Measurements from ENCODE around the gene PEPD. TPM values are rescaled to one million over a fixed set of nuclear protein-coding genes. Genes with fewer than 3 reads are reported as not detected.

The PEPD gene
- total RNA-seq, 1 donor: 87.9 TPM

DNA sequence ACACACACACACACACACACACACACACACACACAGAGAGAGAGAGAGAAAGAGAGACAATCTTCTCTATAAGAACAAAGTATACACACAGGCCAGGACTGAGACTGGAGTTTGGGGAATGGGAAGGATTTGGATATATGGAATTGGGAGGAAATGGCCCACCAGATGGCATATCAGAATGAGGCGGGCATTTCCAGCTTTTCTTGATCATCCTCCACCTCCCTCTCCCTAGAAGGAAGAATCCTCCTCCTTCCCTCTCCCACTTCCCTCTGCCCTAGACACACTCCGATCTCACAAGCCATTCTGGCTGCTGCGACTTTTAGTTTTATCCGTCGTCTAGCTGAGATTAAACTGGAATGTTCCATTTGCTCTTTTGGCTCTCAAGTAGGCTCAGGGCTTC, 158.1 kb downstream of the PEPD start:
- H3K9me3 ChIP-seq (ENCODE audit: low read depth, low read length): no peaks in the 10 kb centered on the region
- H3K79me2 ChIP-seq (ENCODE audit: insufficient read depth, low read length): no peaks in the 10 kb centered on the region
- no peak for DNase-seq (ENCODE audit: insufficient read length, low spot score, missing footprints)
- H3K4me1 ChIP-seq (ENCODE audit: insufficient read depth, low read length): peaks cover 9% of the 10 kb centered on the region
- H3K36me3 ChIP-seq (ENCODE audit: insufficient read depth, low read length): no peaks in the 10 kb centered on the region
- no peak overlapping the region for H2AFZ ChIP-seq (ENCODE audit: low read length)
- H3K4me2 ChIP-seq (ENCODE audit: insufficient read depth, low read length): no peak overlapping the region
- H4K20me1 ChIP-seq (ENCODE audit: insufficient read depth, low read length): no peaks in the 10 kb centered on the region
- no peak overlapping the region for H3K4me3 ChIP-seq (ENCODE audit: insufficient read depth, low read length)
- peaks cover 35% of the 10 kb centered on the region for H3K27me3 ChIP-seq (ENCODE audit: insufficient read depth, low read length)
- TF ChIP-seq, protein P1, sequence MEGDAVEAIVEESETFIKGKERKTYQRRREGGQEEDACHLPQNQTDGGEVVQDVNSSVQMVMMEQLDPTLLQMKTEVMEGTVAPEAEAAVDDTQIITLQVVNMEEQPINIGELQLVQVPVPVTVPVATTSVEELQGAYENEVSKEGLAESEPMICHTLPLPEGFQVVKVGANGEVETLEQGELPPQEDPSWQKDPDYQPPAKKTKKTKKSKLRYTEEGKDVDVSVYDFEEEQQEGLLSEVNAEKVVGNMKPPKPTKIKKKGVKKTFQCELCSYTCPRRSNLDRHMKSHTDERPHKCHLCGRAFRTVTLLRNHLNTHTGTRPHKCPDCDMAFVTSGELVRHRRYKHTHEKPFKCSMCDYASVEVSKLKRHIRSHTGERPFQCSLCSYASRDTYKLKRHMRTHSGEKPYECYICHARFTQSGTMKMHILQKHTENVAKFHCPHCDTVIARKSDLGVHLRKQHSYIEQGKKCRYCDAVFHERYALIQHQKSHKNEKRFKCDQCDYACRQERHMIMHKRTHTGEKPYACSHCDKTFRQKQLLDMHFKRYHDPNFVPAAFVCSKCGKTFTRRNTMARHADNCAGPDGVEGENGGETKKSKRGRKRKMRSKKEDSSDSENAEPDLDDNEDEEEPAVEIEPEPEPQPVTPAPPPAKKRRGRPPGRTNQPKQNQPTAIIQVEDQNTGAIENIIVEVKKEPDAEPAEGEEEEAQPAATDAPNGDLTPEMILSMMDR (IDR thresholded peaks at IDR 0.05; ENCODE audit: extremely low read depth, low read depth, low read length): no peak
- no peak overlapping the region for H3K27ac ChIP-seq (ENCODE audit: low read depth, low read length)

DNA sequence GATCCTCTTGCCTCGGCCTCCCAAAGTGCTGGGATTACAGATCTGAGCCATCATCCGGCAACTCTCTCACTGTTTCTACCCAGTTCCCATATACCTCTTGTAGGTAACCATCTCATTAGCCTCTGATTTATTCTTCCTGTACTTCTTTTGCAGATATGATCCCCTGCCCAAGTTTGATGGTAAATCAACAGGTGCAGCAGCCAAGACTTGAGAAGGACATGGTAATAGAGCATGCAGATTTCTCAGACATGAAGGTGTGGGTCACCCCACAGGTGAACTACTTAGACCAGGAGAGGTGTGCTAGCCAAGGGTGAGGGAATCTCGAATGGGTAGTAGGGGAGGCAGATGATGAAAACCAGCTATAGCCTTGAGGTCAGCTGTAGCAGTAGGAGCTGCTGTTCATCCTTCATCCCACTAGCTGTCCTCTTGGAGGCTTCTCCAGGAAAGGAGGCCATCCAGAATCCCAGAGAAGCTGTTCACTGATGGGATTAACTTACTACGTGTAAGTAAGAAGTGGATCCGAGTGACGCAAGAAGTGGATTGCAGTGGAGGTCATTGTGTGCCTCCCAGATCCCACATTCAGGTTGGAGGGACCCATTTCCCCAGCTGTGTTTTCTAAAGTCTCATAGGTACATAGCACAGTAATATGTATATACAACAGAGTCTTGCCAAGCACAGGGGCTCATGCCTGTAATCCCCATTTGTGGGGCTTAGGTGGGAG, 158.9 kb downstream of the PEPD start:
- no peak for DNase-seq (ENCODE audit: insufficient read length, low spot score, missing footprints)
- H3K79me2 ChIP-seq (ENCODE audit: insufficient read depth, low read length): no peaks in the 10 kb centered on the region
- no peak overlapping the region for H3K27ac ChIP-seq (ENCODE audit: low read depth, low read length)
- TF ChIP-seq, protein P1 (IDR thresholded peaks at IDR 0.05; ENCODE audit: extremely low read depth, low read depth, low read length): no peak
- peaks cover under 1% of the 10 kb centered on the region for H3K4me1 ChIP-seq (ENCODE audit: insufficient read depth, low read length)
- H4K20me1 ChIP-seq (ENCODE audit: insufficient read depth, low read length): no peaks in the 10 kb centered on the region
- H3K4me3 ChIP-seq (ENCODE audit: insufficient read depth, low read length): no peak overlapping the region
- no peaks in the 10 kb centered on the region for H3K9me3 ChIP-seq (ENCODE audit: low read depth, low read length)
- H3K27me3 ChIP-seq (ENCODE audit: insufficient read depth, low read length): peaks cover 35% of the 10 kb centered on the region
- no peaks in the 10 kb centered on the region for H3K36me3 ChIP-seq (ENCODE audit: insufficient read depth, low read length)
- no peak overlapping the region for H2AFZ ChIP-seq (ENCODE audit: low read length)
- no peak overlapping the region for H3K4me2 ChIP-seq (ENCODE audit: insufficient read depth, low read length)

GRCh38 chr19:33359581-33359980, 162.0 kb downstream of the PEPD start:
- peaks cover 19% of the 10 kb centered on the region for H3K27me3 ChIP-seq (ENCODE audit: insufficient read depth, low read length)
- no peak for DNase-seq (ENCODE audit: insufficient read length, low spot score, missing footprints)
- no peak overlapping the region for H2AFZ ChIP-seq (ENCODE audit: low read length)
- no peaks in the 10 kb centered on the region for H3K79me2 ChIP-seq (ENCODE audit: insufficient read depth, low read length)
- H3K27ac ChIP-seq (ENCODE audit: low read depth, low read length): no peak overlapping the region
- H3K9me3 ChIP-seq (ENCODE audit: low read depth, low read length): no peaks in the 10 kb centered on the region
- H3K4me1 ChIP-seq (ENCODE audit: insufficient read depth, low read length): no peaks in the 10 kb centered on the region
- TF ChIP-seq, protein P1 (IDR thresholded peaks at IDR 0.05; ENCODE audit: extremely low read depth, low read depth, low read length): no peak
- no peaks in the 10 kb centered on the region for H4K20me1 ChIP-seq (ENCODE audit: insufficient read depth, low read length)
- no peak overlapping the region for H3K4me2 ChIP-seq (ENCODE audit: insufficient read depth, low read length)
- no peaks in the 10 kb centered on the region for H3K36me3 ChIP-seq (ENCODE audit: insufficient read depth, low read length)
- no peak overlapping the region for H3K4me3 ChIP-seq (ENCODE audit: insufficient read depth, low read length)

GRCh38 chr19:33358408-33358807, 163.2 kb downstream of the PEPD start:
- Histone ChIP-seq H3K27ac (ENCODE audit: low read depth, low read length) (no peak overlapping the region), H3K27me3 (ENCODE audit: insufficient read depth, low read length) (peaks cover 12% of the 10 kb centered on the region), H3K9me3 (ENCODE audit: low read depth, low read length) (no peaks in the 10 kb centered on the region), H3K36me3 (ENCODE audit: insufficient read depth, low read length) (no peaks in the 10 kb centered on the region), H3K79me2 (ENCODE audit: insufficient read depth, low read length) (no peaks in the 10 kb centered on the region), H4K20me1 (ENCODE audit: insufficient read depth, low read length) (no peaks in the 10 kb centered on the region), H3K4me3 (ENCODE audit: insufficient read depth, low read length) (no peak overlapping the region), H3K4me1 (ENCODE audit: insufficient read depth, low read length) (no peaks in the 10 kb centered on the region), H3K4me2 (ENCODE audit: insufficient read depth, low read length) (no peak overlapping the region), H2AFZ (ENCODE audit: low read length) (no peak overlapping the region)
- TF ChIP-seq, protein P1 (IDR thresholded peaks at IDR 0.05; ENCODE audit: extremely low read depth, low read depth, low read length): no peak
- peak; percentile 53 for DNase-seq (ENCODE audit: insufficient read length, low spot score, missing footprints)

All from osteoblast (primary cell).